Testis (tissue), 3 donors: ENCODE measurements around the gene GRID1. TPM values are rescaled to one million over a fixed set of nuclear protein-coding genes. Genes with fewer than 3 reads are reported as not detected.

Source experiments
- DNase-seq: peaks from one replicate; pipeline ENCODE4 v3.0.0-alpha.2; 2019
- H3K27ac ChIP-seq, 2 donors: fragments of 200-600 bp; sonication (generic); one replicate each; pipeline ENCODE4 v1.5.1; 2019
- H3K27me3 ChIP-seq: fragments of 200-600 bp; sonication (generic); one replicate; pipeline ENCODE4 v1.5.1; 2019
- H3K36me3 ChIP-seq: fragments of 200-600 bp; sonication (generic); one replicate; pipeline ENCODE4 v1.5.1; 2017; ENCODE audit warnings: low read depth; ENCODE audit errors: missing control alignments
- H3K4me1 ChIP-seq: fragments of 200-600 bp; sonication (generic); one replicate; pipeline ENCODE4 v1.5.1; 2019
- H3K4me3 ChIP-seq, 2 donors: fragments of 200-600 bp; sonication (generic); one replicate each; pipeline ENCODE4 v1.5.1; 2017 to 2019
- H3K9me3 ChIP-seq: fragments of 200-600 bp; sonication (generic); one replicate; pipeline ENCODE4 v1.5.1; 2017
- CTCF ChIP-seq, 3 experiments: fragments of 450-650 bp in 2 of 3; fragments of 200-600 bp in 1 of 3; sonication (generic) in 1 of 3; IDR thresholded peaks; one replicate each; pipeline ENCODE4 v1.5.1; 2016 to 2019; ENCODE audit warnings: antibody characterized with exemption in 3 of 3, mild to moderate bottlenecking in 2 of 3, moderate library complexity in 1 of 3
- POLR2A ChIP-seq: fragments of 450-650 bp; IDR thresholded peaks from one replicate; pipeline ENCODE4 v1.6.1; 2017; ENCODE audit warnings: antibody characterized with exemption, mild to moderate bottlenecking, moderate library complexity
- WGBS, 2 donors: methylation state at CpG; one replicate each; pipeline ENCODE4 v1.1.5; 2018; 5-methylcytosine and 5-hydroxymethylcytosine counted together
- intact Hi-C: fragments of 100-400 bp; cut with DNase I; formaldehyde crosslinking; loops from one replicate; pipeline ENCODE4 v1.15.1; 2023; ENCODE audit warnings: low total_unique reads
- polyA plus RNA-seq: library from polyadenylated mRNA; stranded (reverse); fragments of 350-450 nt; fragmentation: Illumina TruSeq; extraction: RNeasy Lipid Tissue Mini Kit (QIAGEN cat#74804); gene quantifications from one replicate; pipeline ENCODE4 v1.2.3, GENCODE V29; 2014; ENCODE audit warnings: low read depth, low replicate concordance; ENCODE audit not compliant: insufficient read depth
- total RNA-seq, 2 donors: library from RNA; depleted of rRNA; stranded (reverse); fragments of >200 nt; gene quantifications; one replicate each; pipeline ENCODE4 v1.2.3, GENCODE V29; 2016

Gene GRID1
- total and polyA plus RNA-seq, 3 donors from 2014 or later, result 7.4 to 16.7 (median 8.1) TPM

- 80 to 89% methylated on average over 7 of the region's 7 CpGs for WGBS, 2 donors
- intact Hi-C loops, result no loop called here
- no peak overlapping the region for H3K4me3 ChIP-seq
- H3K9me3 ChIP-seq, result no peaks in the 10 kb centered on the region
- H3K36me3 ChIP-seq, result no peaks in the 10 kb centered on the region
- H3K27ac ChIP-seq, result no peak overlapping the region
- no peaks in the 10 kb centered on the region for H3K4me1 ChIP-seq
- TF ChIP-seq POLR2A, result no peak
- no peak for TF ChIP-seq CTCF (IDR thresholded peaks at IDR 0.05)
- H3K27me3 ChIP-seq, result no peaks in the 10 kb centered on the region
- no peak for DNase-seq
These were observed 153.4 kb downstream of the GRID1 start for GRCh38 chr10:86213148-86213547.

GRCh38 chr10:86212391-86212700 lies 154.2 kb downstream of the GRID1 start:
- 87 to 88% methylated on average over 6 of the region's 6 CpGs for WGBS, 2 donors
- Histone ChIP-seq H3K36me3 (no peaks in the 10 kb centered on the region), H3K27me3 (no peaks in the 10 kb centered on the region), H3K27ac (no peak overlapping the region), H3K4me3 (no peak overlapping the region), H3K4me1 (no peaks in the 10 kb centered on the region), H3K9me3 (no peaks in the 10 kb centered on the region)
- DNase-seq, result no peak
- TF ChIP-seq POLR2A, result no peak
- no peak for TF ChIP-seq CTCF (IDR thresholded peaks at IDR 0.05)
- intact Hi-C loops, result no loop called here

- WGBS, 2 donors, result 84 to 100% methylated on average over 4 to 8 of the region's 8 CpGs
- DNase-seq, result no peak
- Histone ChIP-seq H3K9me3 (no peaks in the 10 kb centered on the region), H3K27me3 (no peaks in the 10 kb centered on the region), H3K27ac (no peak overlapping the region), H3K4me3 (no peak overlapping the region), H3K36me3 (no peaks in the 10 kb centered on the region), H3K4me1 (no peaks in the 10 kb centered on the region)
- TF ChIP-seq CTCF (IDR thresholded peaks at IDR 0.05), result no peak
- no peak for TF ChIP-seq POLR2A
- intact Hi-C loops, result no loop called here
These were observed 154.8 kb downstream of the GRID1 start for GRCh38 chr10:86211691-86212390.

GRCh38 chr10:86210416-86210815 lies 156.2 kb downstream of the GRID1 start:
- H3K27me3 ChIP-seq, result no peaks in the 10 kb centered on the region
- no peaks in the 10 kb centered on the region for H3K4me1 ChIP-seq
- H3K36me3 ChIP-seq, result no peaks in the 10 kb centered on the region
- no peak for DNase-seq
- intact Hi-C loops, result no loop called here
- no peak overlapping the region for H3K27ac ChIP-seq
- 74 to 79% methylated on average over 9 to 10 of the region's 10 CpGs for WGBS, 2 donors
- no peak for TF ChIP-seq POLR2A
- TF ChIP-seq CTCF (IDR thresholded peaks at IDR 0.05), result no peak
- no peak overlapping the region for H3K4me3 ChIP-seq
- H3K9me3 ChIP-seq, result no peaks in the 10 kb centered on the region

DNA sequence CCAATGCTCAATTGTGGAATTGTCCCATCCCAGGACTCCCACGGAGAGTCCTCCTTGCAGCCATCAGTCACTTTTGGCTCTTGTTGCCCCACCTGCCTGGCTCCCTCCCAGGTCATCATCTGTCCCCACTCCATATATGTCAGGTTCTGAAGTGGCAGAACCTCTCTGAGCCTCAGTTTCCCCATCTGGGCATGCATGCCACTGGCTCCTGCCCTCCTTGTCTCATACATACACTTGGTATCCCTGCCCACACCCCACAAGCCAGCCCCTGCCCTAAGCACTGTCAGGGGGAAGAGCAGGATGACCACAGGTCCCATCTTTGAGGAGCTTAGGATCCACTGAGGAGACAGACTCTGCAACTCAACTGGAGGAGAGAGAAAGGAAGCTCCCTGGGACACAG lies 156.9 kb downstream of the GRID1 start:
- no peak for DNase-seq

More for the DNA sequence above, 156.9 kb downstream of the GRID1 start:
- no peaks in the 10 kb centered on the region for H3K4me1 ChIP-seq
- 89 to 100% methylated on average over 1 of the region's 1 CpG for WGBS, 2 donors
- no peaks in the 10 kb centered on the region for H3K36me3 ChIP-seq
- H3K9me3 ChIP-seq, result no peaks in the 10 kb centered on the region
- no peak overlapping the region for H3K27ac ChIP-seq
- intact Hi-C loops, result no loop called here
- H3K27me3 ChIP-seq, result no peaks in the 10 kb centered on the region
- no peak for TF ChIP-seq CTCF (IDR thresholded peaks at IDR 0.05)
- TF ChIP-seq POLR2A, result no peak
- H3K4me3 ChIP-seq, result no peak overlapping the region
